ENCODE measurements around the gene MAFG. TPM values are rescaled to one million over a fixed set of nuclear protein-coding genes. Genes with fewer than 3 reads are reported as not detected.

Gene MAFG
- total RNA-seq, 6 experiments from 2014 or later: 7.4 to 12.9 (median 9.2) TPM

GRCh38 chr17:81939881-81940385, 12.4 kb upstream of the MAFG start:
- H3K4me3 ChIP-seq: no peak overlapping the region
- H3K27me3 ChIP-seq: no peaks in the 10 kb centered on the region
- DNase-seq (peak in 1 of 3 donors; percentile 55), ATAC-seq (no peak)
- intact Hi-C loops (cut with DNase I): loop anchor here in 1 of 2 donors (10.0 kb wide), 1 partner anchor 255 kb away; no protein-coding TSS in a partner anchor
- TF ChIP-seq, protein P1, sequence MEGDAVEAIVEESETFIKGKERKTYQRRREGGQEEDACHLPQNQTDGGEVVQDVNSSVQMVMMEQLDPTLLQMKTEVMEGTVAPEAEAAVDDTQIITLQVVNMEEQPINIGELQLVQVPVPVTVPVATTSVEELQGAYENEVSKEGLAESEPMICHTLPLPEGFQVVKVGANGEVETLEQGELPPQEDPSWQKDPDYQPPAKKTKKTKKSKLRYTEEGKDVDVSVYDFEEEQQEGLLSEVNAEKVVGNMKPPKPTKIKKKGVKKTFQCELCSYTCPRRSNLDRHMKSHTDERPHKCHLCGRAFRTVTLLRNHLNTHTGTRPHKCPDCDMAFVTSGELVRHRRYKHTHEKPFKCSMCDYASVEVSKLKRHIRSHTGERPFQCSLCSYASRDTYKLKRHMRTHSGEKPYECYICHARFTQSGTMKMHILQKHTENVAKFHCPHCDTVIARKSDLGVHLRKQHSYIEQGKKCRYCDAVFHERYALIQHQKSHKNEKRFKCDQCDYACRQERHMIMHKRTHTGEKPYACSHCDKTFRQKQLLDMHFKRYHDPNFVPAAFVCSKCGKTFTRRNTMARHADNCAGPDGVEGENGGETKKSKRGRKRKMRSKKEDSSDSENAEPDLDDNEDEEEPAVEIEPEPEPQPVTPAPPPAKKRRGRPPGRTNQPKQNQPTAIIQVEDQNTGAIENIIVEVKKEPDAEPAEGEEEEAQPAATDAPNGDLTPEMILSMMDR (IDR thresholded peaks at IDR 0.05): no peak
- TF ChIP-seq POLR2A (IDR thresholded peaks at IDR 0.05): no peak
- peaks cover 0 to 11% (median 3%) of the 10 kb centered on the region in 4 donors for H3K4me1 ChIP-seq
- no peak overlapping the region for H3K27ac ChIP-seq
- no peaks in the 10 kb centered on the region for H3K9me3 ChIP-seq
- WGBS (ENCODE audit: insufficient coverage, low coverage, low lambda C conversion rate, missing lambda C conversion rate): no CpG with 5 or more reads among the region's 21 CpGs
- no peaks in the 10 kb centered on the region for H3K36me3 ChIP-seq

GRCh38 chr17:81939218-81939617, 11.7 kb upstream of the MAFG start:
- Histone ChIP-seq H3K27ac (no peak overlapping the region), H3K4me1 (peaks cover 0 to 11% (median 3%) of the 10 kb centered on the region in 4 donors), H3K36me3 (no peaks in the 10 kb centered on the region), H3K4me3 (no peak overlapping the region), H3K9me3 (no peaks in the 10 kb centered on the region), H3K27me3 (no peaks in the 10 kb centered on the region)
- intact Hi-C loops (cut with DNase I): no loop called here
- WGBS (ENCODE audit: insufficient coverage, low coverage, low lambda C conversion rate, missing lambda C conversion rate): no CpG with 5 or more reads among the region's 15 CpGs
- TF ChIP-seq, protein P1 (IDR thresholded peaks at IDR 0.05): no peak
- no peak for TF ChIP-seq POLR2A (IDR thresholded peaks at IDR 0.05)
- ATAC-seq: no peak
- peak in 1 of 3 donors; percentile 43 for DNase-seq

- peaks cover 0 to 11% (median 3%) of the 10 kb centered on the region in 4 donors for H3K4me1 ChIP-seq
- no peak for DNase-seq
- no peak overlapping the region for H3K27ac ChIP-seq
- H3K9me3 ChIP-seq: no peaks in the 10 kb centered on the region
- TF ChIP-seq POLR2A (IDR thresholded peaks at IDR 0.05): no peak
- TF ChIP-seq, protein P1 (IDR thresholded peaks at IDR 0.05): no peak
- H3K4me3 ChIP-seq: no peak overlapping the region
- WGBS (ENCODE audit: insufficient coverage, low coverage, low lambda C conversion rate, missing lambda C conversion rate): 60% methylated on average over 1 of the region's 6 CpGs
- ATAC-seq: no peak
- H3K36me3 ChIP-seq: no peaks in the 10 kb centered on the region
- H3K27me3 ChIP-seq: no peaks in the 10 kb centered on the region
- intact Hi-C loops (cut with DNase I): no loop called here
Observed at GRCh38 chr17:81935709-81936084, 8.2 kb upstream of the MAFG start.

DNA sequence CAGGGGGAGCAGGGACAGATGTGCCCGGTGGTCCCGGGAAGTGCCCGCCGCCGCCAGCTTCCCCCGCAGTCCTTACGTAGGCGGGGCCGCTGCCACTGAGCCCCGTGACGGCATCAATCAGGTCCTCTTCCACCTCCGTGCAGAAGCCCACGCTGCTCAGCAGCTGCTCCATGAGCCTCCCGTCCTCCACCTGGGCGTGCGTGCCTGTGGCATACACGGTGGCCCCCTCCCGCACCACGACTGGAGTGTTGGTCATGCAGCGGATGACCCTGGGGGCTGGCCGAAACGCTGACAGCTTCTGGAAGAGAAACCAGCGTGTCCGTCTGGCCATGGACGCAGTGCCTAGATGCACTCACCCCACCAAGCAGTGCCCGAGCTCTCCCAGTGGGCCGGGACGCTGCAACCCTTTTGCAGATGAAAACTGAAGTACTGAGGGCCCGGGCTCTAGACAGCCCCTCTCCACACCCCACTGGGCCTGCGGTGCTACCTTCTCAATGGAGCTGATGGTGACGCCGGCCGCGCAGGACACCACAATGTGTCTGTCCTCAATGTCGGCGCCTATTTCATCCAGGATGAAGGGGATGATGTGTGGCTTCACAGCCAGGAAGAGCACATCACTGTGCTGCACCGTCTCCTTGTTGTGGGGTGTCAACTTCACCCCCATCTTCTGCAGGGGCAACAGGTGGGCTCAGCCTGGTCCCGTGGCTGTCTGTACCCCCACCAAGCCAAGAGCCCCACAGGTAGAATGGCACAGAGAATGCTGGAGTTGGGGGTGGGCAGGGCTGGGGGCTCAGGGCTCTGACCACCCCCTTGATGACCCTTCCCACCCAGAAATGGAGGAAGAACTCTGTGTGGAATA, 7.5 kb upstream of the MAFG start:
- no peaks in the 10 kb centered on the region for H3K27me3 ChIP-seq
- no peak overlapping the region for H3K4me3 ChIP-seq
- 80% methylated on average over 1 of the region's 38 CpGs for WGBS (ENCODE audit: insufficient coverage, low coverage, low lambda C conversion rate, missing lambda C conversion rate)
- intact Hi-C loops (cut with DNase I): no loop called here
- DNase-seq (peak in 1 of 3 donors; percentile 48), ATAC-seq (no peak)
- H3K9me3 ChIP-seq: no peaks in the 10 kb centered on the region
- peaks cover 0 to 11% (median 3%) of the 10 kb centered on the region in 4 donors for H3K4me1 ChIP-seq
- no peak overlapping the region for H3K27ac ChIP-seq
- TF ChIP-seq, protein P1 (IDR thresholded peaks at IDR 0.05): no peak
- TF ChIP-seq POLR2A (IDR thresholded peaks at IDR 0.05): no peak
- no peaks in the 10 kb centered on the region for H3K36me3 ChIP-seq
